HG03432 (cell line): ENCODE data around the gene TP53RK.

Source experiments
- ATAC-seq: cut with Tn5 transposase; IDR thresholded peaks from one replicate; pipeline ENCODE4 v1.9.1; 2021; ENCODE audit warnings: mild to moderate bottlenecking, moderate library complexity; ENCODE audit not compliant: unreplicated experiment

The TP53RK gene

DNA sequence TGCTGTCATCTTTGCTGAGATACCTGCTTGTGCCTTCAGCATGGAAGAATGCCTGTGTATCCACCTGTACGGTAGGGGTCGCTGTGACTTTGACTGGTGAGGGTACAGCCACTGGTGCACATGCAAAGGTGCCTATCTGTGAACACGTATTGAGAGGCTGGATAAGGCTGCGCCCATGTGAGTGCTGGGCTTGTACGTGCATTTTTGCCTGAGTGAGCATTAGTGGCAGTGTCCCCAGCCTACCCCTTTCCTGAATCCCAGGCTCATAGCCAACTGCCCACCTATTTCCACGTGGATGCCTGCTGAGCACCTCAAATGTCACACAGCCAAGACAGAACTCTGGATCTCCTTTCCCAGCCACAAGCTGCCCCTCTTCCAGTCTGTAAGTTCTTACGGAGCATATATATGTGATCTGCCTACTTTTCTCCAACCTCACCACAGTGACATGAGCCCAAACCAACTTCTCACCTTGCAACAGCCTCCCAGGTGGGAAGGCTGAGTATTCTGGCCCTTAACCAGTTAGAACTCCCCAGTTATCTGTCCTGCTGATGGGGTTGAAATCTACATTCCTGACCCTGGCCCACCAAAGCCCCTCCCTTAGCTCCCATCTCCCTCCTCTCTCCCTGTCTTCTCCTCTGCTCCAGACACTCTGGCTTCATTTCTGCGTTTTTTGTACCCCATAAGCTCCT is 19.1 kb upstream of the TP53RK start:
- ATAC-seq = no peak

- no peak for ATAC-seq
Measured at GRCh38 chr20:46706242-46706641, 17.0 kb upstream of the TP53RK start.

DNA sequence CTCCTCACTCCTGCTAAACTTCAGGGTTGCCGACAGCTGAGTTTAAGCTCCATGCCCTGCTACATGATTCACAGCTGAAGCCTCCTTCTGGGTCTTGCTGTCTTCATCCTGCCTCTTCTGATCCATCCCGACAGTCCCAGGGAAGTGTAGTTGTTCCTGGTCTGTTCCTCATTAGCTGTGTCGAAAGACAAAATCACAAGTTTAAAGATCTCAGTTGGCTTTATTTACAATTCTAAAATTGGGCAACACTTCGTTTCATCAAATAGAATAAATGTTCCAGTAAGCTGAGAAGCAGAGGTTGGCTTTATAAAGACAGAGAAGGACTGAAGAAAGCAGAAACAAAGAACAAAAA is 16.1 kb upstream of the TP53RK start:
- no peak for ATAC-seq

DNA sequence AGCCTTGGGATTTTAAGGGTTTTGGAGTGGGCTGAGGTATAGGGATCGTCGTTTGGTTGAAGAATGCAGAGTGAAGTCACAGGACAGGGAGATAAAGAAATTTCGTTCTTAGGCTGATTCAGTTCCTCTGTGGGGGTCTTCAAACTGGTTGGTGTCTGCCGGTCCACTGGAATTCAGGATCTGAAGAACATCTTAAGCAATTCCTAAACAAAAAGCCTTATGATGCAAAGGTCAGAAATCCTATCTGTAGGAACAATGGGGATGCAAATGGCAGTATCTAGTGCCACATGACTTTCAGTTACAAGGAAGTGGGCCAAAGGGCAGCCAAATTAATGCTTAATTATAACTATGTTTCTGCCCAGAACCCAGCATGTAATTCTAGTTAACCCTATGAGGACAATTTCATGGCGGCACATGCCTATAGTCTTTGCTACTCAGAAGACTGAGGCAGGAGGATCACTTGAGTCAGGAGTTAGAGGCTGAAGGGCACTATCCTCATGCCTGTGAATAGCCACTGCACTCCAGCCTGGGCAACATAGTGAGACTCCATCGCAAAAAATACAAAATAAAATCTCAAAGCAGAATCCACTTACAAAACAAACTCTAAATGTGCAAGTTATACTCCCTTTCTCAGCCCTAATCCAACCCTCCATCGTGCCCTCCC is 15.6 kb upstream of the TP53RK start:
- ATAC-seq = no peak

- no peak for ATAC-seq
Measured at GRCh38 chr20:46703435-46703834, 14.2 kb upstream of the TP53RK start.

DNA sequence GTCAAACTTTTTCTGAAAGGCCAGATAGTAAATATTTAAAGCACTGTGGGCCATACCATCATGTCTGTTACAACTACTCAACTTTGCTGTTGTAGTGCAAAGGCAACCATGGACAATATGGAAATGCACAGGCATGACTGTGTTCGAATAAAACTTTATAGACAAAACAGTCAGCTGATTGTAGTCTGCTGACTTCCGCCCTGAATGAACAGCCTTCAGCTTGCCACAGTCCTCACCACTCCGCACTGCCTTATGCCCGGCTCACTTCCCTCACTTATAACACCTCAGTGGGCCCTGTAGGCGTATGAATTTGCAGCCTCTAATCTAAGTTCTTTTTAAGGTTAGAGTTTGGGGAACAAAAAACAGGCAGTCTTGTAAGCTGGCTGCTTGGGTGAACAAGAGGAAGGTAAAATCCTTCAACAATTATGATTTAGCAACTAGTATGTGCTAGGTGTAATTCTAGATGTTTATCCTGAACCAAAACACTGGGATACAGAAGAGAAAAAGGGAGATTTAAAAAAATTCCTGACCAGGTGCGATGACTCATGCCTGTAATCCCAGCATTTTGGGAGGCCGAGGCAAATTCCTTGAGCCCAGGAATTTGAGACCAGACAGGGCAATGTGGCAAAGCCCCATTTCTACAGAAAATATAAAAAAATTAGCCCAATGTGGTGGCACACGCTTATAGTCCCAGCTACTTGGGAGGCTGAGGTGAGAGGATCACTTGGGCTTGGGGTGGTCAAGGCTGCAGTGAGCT is 13.4 kb upstream of the TP53RK start:
- no peak for ATAC-seq

GRCh38 chr20:46701986-46702385 is 12.7 kb upstream of the TP53RK start:
- no peak for ATAC-seq

- ATAC-seq = no peak
Measured at GRCh38 chr20:46701556-46701955, 12.3 kb upstream of the TP53RK start.

DNA sequence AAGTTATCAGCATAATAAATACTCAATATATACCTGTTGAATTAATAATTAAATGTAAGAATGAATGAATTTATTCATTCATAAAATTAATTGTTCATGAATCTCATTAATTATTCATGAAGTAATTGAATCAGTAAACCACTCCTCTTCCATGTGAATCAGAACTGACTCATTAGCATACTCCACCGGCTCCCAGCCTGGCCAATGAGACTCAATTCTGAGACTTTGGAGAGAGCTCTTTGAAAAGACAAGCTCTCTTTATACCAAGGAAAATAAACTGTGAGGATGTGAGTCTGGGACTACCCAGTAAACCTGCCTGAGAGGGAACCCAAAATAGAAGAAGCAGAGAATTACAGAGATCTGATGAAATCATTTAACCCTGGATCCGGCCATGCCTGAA is 11.8 kb upstream of the TP53RK start:
- ATAC-seq = no peak

DNA sequence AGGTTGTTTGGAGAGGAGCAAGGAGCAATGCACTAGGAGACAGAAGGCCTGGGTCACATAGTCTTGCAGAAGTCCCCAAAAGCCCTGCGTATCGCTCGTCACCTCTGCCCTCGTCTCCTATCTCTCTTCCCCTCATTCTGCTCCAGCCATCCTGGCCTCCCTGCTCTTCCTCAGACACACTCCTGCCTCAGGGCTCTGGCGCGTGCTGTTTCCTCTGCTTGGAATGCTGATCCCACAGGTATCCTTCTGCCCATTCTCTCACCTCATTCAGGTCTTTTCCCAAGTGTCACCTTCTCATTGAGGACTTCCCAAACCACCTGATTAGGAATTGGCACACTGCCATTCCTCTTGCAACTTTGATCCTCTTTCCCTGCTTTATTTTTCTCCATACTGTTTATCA is 11.2 kb upstream of the TP53RK start:
- ATAC-seq = no peak

- ATAC-seq = no peak
Measured at GRCh38 chr20:46699651-46700359, 10.6 kb upstream of the TP53RK start.

DNA sequence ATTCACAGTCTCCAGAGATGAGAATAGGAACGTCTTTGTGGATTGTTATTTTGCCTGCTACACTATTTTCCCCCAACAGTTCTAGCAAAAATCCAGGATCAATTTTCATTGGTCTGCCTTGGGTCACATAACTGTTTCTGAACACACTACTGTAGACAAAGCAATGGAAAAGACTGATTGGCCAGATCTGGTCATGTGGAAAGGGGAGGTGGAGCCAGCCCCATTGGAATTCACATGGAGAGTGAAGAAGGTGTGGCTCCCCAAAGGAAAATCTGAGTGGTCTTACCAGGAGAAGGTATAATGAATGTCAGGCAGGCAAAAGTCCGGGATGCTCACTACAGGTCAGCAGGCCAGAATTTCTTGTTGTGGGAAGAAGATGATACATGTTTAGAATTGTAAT is 9.5 kb upstream of the TP53RK start:
- ATAC-seq = no peak

DNA sequence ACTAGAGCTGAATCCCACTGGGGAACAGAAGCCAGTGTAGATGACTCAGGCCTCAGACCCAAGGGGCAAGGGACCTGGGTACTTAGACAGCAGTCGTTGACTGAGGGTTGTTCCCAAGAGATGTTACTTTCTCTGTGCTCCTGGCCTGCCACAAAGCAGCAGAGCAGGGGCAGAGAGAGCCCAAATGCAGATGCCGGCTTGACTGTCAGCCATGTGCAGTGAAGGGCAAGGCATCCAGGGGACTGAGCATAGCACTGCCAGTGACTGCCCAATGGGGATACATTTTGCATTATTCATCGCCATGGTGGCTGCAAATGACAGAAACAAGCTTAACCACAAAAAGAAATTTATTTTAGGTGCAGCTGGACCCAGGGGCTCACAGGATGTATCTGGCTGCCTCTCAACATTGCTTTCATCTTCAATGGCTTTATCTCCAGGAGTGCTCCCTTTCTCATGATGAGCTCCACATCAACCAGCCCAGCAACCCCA is 7.6 kb upstream of the TP53RK start:
- no peak for ATAC-seq

DNA sequence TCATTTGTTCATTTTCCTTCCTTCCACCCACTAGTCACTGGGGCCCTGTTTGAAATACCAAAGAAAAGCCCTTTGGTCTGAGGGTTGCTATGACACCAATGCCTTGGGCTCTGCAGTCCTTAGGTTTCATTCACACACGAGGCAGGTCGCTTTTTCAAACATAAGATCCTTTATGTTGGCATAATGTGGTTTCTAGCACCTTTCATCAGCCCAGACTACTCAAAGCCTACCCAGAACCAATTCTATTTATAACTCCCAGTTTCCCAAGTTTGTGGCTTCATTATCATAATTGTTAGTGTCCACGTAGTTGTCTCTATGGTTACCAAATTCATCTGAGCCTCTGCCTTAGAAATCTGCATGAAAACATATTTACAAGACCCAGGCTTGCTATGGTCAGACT is 6.6 kb upstream of the TP53RK start:
- ATAC-seq = no peak

DNA sequence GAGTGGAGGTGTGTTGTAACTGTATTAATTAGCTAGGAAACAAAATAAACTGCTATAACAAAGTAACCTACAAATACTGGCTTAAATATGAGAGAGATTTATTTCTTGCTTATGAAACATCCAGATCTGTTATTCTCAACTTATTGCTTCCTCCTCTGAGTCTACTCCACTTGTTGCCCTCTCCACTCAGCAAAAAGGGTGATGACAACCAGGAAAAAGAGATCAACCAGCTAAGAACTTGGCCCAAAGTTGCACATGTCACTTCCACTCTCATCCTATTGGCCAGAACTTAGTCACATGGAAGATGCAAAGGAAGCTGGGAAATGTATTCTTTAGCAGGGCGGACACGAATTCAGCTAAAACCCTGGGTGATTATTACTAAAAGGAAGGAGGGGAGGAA is 5.2 kb upstream of the TP53RK start:
- ATAC-seq = no peak

GRCh38 chr20:46691196-46691595 is 2.0 kb upstream of the TP53RK start:
- ATAC-seq = no peak

DNA sequence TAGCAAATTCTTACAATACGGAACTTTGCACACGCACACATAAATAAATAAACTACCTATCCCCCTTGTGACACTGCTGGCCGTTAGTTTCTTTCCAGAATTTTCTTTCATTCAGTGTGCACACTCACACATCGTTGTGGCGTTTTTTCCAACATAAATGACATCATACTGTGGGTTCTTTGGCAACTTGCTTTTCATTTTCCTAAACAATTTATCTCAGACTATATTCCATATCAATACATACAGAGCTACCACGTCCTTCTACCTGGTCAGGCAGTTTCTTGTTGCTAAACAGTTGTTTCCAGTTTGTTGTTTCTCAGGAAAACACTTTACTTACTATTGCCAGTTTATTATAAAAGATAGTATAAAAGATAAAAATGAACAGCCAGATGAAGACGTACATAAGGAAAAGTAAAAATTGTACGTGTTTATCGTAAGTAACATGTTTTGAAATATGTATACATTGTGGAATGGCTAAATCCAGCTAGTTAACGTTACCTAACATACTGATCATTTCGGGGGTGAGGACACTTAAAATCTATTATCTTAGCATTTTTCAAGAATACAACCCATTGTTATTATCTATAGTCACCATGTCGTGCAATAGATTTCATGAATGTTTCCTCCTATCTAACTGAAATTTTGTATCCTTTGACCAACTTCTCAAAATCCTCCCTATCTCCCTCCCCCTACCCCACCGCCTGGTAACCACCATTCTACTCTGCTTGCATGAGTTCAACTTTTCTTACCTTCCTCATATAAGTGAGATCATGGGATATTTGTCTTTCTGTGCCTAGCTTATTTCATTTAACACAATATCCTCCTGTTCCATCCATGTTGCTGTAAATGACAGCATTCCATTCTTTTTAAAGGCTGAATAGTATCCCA is 1.2 kb upstream of the TP53RK start:
- ATAC-seq = no peak

DNA sequence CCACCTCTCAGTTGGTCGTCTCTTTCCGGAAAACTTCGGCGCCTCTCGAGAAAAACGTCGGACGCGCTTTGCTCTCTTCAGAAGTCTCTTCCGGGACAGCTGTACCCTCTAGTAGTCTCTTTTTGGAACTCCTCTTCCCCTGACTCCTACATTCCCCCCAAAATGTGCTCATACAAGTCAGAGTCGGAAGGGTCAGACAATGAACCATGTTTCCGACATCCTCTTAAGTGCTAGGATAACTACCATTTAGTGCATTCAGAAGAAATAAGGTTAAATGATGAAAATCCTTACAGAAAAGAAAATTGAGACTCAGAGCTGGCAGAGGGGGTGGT is 476 bp upstream of the TP53RK start:
- ATAC-seq = no peak

- ATAC-seq = no peak
Measured at GRCh38 chr20:46688151-46689081, 828 bp downstream of the TP53RK start.
